MM.1S (cell line): ENCODE measurements around the gene MSANTD2.

Experiments
- DNase-seq: peaks from one replicate; pipeline ENCODE4 v3.0.0-alpha.2; 2015
- H2AFZ ChIP-seq: fragments of 300-600 bp; sonication (generic); 2 replicates; pipeline ENCODE4 v1.6.0; 2016; ENCODE audit warnings: antibody characterized with exemption, low read length
- H3F3A ChIP-seq: fragments of 300-600 bp; sonication (generic); 2 replicates; pipeline ENCODE4 v1.6.1; 2016; ENCODE audit warnings: mild to moderate bottlenecking, antibody characterized with exemption, low read length, moderate library complexity, mixed read lengths; ENCODE audit not compliant: insufficient read depth
- H3K27ac ChIP-seq: fragments of 300-600 bp; sonication (generic); 2 replicates; pipeline ENCODE4 v1.5.1; 2016; ENCODE audit warnings: mild to moderate bottlenecking, low read length
- H3K27me3 ChIP-seq: fragments of 300-600 bp; sonication (generic); replicated peaks from 2 replicates; pipeline ENCODE4 v1.6.0; 2016; ENCODE audit warnings: low read length; ENCODE audit not compliant: insufficient read depth
- H3K36me3 ChIP-seq: fragments of 300-600 bp; sonication (generic); replicated peaks from 2 replicates; pipeline ENCODE4 v1.6.1; 2016; ENCODE audit warnings: mild to moderate bottlenecking, low read length, mixed read lengths; ENCODE audit not compliant: insufficient read depth
- H3K4me1 ChIP-seq: fragments of 300-600 bp; sonication (generic); 2 replicates; pipeline ENCODE4 v1.6.1; 2016; ENCODE audit warnings: low read length, mixed read lengths
- H3K4me2 ChIP-seq: fragments of 300-600 bp; sonication (generic); 2 replicates; pipeline ENCODE4 v1.6.0; 2016; ENCODE audit warnings: low read depth, low read length
- H3K4me3 ChIP-seq: fragments of 300-600 bp; sonication (generic); 2 replicates; pipeline ENCODE4 v1.5.1; 2016; ENCODE audit warnings: low read length, mixed read lengths
- H3K79me2 ChIP-seq: fragments of 300-600 bp; sonication (generic); 2 replicates; pipeline ENCODE4 v1.6.1; 2016; ENCODE audit warnings: mixed run types, low read length, mixed read lengths
- H3K9ac ChIP-seq: fragments of 300-600 bp; sonication (generic); 2 replicates; pipeline ENCODE4 v1.6.1; 2016; ENCODE audit warnings: low read length, mixed read lengths
- H3K9me2 ChIP-seq: fragments of 300-600 bp; sonication (generic); replicated peaks from 2 replicates; pipeline ENCODE4 v1.6.1; 2016; ENCODE audit warnings: mild to moderate bottlenecking, low read length, mixed read lengths; ENCODE audit not compliant: insufficient read depth
- H3K9me3 ChIP-seq: fragments of 300-600 bp; sonication (generic); replicated peaks from 2 replicates; pipeline ENCODE4 v1.6.1; 2016; ENCODE audit warnings: mild to moderate bottlenecking, low read length, mixed read lengths; ENCODE audit not compliant: insufficient read depth
- H4K20me1 ChIP-seq: fragments of 300-600 bp; sonication (generic); 2 replicates; pipeline ENCODE4 v1.6.1; 2016; ENCODE audit warnings: mild to moderate bottlenecking, low read length, moderate library complexity, mixed read lengths; ENCODE audit not compliant: insufficient read depth
- CTCF ChIP-seq: fragments of 300-600 bp; sonication (generic); IDR thresholded peaks from 2 replicates; pipeline ENCODE4 v1.5.1; 2016; ENCODE audit warnings: antibody characterized with exemption, low read length, mixed read lengths
- EZH2 ChIP-seq: fragments of 300-600 bp; sonication (generic); optimal IDR thresholded peaks from 2 replicates; pipeline ENCODE3; 2017; ENCODE audit warnings: low read depth, mild to moderate bottlenecking, antibody characterized with exemption, low read length, mixed read lengths
- EZH2phosphoT487 ChIP-seq: fragments of 300-600 bp; sonication (generic); IDR thresholded peaks from 2 replicates; pipeline ENCODE4 v1.6.1; 2018; ENCODE audit warnings: antibody characterized with exemption, low read length

Gene MSANTD2

DNA sequence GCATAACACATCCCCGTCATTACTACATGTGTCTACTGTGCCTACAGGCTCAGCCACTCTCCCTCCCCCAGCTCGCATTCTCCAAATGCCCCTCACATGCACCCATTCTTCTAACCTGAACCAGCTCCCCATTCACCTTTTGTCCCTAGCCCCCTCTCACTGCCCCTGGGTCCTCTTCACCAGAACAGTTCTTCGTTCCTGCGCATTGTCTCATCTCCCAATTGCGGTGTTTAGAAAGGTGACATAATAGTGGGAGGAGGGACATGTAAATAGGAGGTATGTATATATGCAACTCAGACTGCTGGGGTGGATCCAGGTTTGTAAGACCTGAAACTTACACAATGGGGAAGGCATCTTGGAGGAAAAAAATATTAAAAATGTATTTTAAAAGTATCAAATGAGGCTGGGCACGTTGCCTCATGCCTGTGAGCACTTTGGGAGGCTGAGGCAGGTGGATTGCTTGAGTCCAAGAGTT, 43.4 kb downstream of the MSANTD2 start:
- no peaks in the 10 kb centered on the region for H3K4me1 ChIP-seq
- H3F3A ChIP-seq = 0 out of 2 replicates have a peak, but pooled peaks cover 3% of the 10 kb centered on the region
- no peak for DNase-seq
- H3K9ac ChIP-seq = no peak overlapping the region
- peaks cover 30% of the 10 kb centered on the region for H3K79me2 ChIP-seq
- H3K9me3 ChIP-seq = no peaks in the 10 kb centered on the region
- H3K4me2 ChIP-seq = no peak overlapping the region
- H4K20me1 ChIP-seq = no peaks in the 10 kb centered on the region
- H3K36me3 ChIP-seq = no peaks in the 10 kb centered on the region
- TF ChIP-seq CTCF (no peak), EZH2phosphoT487 (no peak), EZH2 (no peak)
- H3K27me3 ChIP-seq = no peaks in the 10 kb centered on the region
- no peak overlapping the region for H3K27ac ChIP-seq
- H3K4me3 ChIP-seq = no peak overlapping the region
- H3K9me2 ChIP-seq = no peaks in the 10 kb centered on the region
- no peak overlapping the region for H2AFZ ChIP-seq

GRCh38 chr11:124756033-124756752, 44.0 kb downstream of the MSANTD2 start:
- DNase-seq = no peak
- Histone ChIP-seq H3K27me3 (no peaks in the 10 kb centered on the region), H3K27ac (no peak overlapping the region), H3K4me2 (no peak overlapping the region), H3K36me3 (no peaks in the 10 kb centered on the region), H3K4me3 (no peak overlapping the region), H3K9me3 (no peaks in the 10 kb centered on the region), H3F3A (0 out of 2 replicates have a peak, but pooled peaks cover 3% of the 10 kb centered on the region), H2AFZ (no peak overlapping the region), H4K20me1 (no peaks in the 10 kb centered on the region), H3K9ac (no peak overlapping the region), H3K9me2 (no peaks in the 10 kb centered on the region), H3K79me2 (peaks cover 24% of the 10 kb centered on the region), H3K4me1 (no peaks in the 10 kb centered on the region)
- TF ChIP-seq EZH2 (no peak), EZH2phosphoT487 (no peak), CTCF (no peak)

- H3K36me3 ChIP-seq = no peaks in the 10 kb centered on the region
- H2AFZ ChIP-seq = no peak overlapping the region
- H3K9ac ChIP-seq = no peak overlapping the region
- no peaks in the 10 kb centered on the region for H4K20me1 ChIP-seq
- DNase-seq = no peak
- peaks cover 12% of the 10 kb centered on the region for H3K79me2 ChIP-seq
- peaks cover 6% of the 10 kb centered on the region for H3K4me1 ChIP-seq
- no peak overlapping the region for H3K4me2 ChIP-seq
- H3K4me3 ChIP-seq = no peak overlapping the region
- H3K27me3 ChIP-seq = no peaks in the 10 kb centered on the region
- H3F3A ChIP-seq = no peaks in the 10 kb centered on the region
- H3K9me2 ChIP-seq = no peaks in the 10 kb centered on the region
- H3K27ac ChIP-seq = no peak overlapping the region
- TF ChIP-seq EZH2 (no peak), CTCF (no peak), EZH2phosphoT487 (no peak)
- H3K9me3 ChIP-seq = no peaks in the 10 kb centered on the region
Observed at GRCh38 chr11:124754710-124755109, 45.5 kb downstream of the MSANTD2 start.
